GOT3 (cell line): Measurements from ENCODE around the gene TUBD1.

Experiments used
- DNase-seq: peaks from one replicate; lab custom pipeline; 2025; ENCODE audit warnings: mixed read lengths; lab: John Stamatoyannopoulos, UW

Gene TUBD1

DNA sequence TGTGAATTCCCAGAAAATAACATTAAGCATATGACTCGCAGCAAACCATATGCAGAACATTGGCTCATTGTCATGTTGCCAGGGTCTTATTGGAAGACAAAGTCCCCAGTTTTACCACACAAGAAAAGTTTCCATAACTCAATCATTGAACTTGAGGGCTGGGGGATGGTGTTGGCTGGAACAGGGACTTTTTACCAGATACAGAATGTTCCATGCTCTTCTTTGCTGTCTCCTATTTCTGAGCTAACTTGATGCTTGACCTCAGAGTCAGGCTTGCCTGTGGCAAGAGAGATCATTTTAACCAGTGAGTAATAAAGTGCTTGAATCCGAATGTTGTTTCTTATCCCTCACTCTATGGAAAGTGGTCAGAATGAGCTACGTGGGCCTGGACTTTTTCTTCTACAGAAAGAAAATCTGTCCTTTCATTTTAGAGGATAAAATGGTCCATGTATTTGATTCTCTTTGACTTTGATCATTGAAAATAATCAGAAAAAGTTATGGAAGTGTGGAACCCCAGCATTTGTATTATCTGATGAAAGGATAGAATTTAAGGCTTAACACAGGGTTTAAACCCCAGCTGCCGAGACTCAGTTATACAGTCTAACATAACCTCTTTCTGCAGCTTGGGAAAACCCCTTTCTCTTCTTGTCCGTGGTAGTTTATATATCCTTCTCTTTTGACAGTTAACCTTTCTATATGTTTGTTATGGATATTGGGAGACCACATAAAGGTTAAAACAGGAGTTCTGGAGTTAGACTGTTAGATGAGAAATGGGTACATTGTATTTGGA is 67.0 kb downstream of the TUBD1 start:
- DNase-seq: no peak

DNA sequence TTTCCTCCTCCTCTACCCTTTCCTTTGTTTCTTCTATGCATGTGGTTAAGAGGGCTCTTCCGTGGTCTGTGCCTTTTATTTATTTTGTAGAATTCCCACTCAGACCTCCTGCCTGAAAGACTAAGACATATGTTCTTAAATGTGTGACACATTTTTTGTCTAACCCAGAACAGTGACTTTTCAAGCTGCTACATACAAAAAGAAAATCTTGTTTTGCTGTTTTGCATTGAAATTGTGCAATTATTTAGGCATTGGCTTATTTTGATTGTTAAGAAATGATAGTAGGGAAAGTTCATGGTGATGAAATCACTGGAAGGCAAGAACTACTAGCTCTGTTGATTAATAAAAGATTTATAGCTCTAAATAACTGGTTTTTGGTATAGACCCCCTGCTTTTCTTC is 76.8 kb downstream of the TUBD1 start:
- DNase-seq: no peak

DNA sequence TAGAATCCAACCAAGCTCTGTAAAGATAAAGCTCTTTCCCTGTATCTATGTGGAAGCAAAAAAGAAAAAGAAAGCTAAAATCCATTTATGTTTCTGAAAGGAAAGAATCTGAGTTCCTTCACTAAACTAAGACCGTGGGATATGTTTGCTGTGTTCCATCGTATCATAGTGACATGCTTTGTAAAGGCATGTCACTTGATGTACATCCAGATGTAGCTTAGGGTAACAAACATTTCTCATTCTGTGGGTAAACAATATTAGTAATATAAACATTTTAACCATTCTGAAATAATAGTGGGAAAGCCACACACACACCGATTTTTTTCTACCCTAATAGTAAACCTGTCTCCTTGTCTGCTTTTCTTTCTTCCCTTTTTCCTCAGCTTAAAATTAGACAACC is 78.1 kb downstream of the TUBD1 start:
- no peak for DNase-seq

DNA sequence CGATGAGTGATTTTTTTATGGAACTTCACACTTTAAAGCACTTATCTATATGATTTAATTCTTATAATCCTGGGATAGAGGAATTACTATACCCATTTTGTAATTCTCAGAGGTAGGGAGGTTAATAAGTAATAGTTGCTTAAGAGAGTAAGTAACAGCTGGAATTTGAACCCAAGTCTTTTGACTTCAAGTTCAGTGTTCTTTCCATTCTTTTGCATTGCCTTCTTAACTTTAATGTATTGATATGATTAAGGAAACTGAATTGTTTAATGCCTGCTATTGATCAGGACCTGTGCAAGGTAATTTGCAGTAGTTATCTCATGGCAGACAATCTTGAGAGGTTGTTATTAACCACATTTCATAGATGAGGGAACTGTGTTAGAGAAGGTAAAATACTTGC is 78.5 kb downstream of the TUBD1 start:
- DNase-seq: no peak

DNA sequence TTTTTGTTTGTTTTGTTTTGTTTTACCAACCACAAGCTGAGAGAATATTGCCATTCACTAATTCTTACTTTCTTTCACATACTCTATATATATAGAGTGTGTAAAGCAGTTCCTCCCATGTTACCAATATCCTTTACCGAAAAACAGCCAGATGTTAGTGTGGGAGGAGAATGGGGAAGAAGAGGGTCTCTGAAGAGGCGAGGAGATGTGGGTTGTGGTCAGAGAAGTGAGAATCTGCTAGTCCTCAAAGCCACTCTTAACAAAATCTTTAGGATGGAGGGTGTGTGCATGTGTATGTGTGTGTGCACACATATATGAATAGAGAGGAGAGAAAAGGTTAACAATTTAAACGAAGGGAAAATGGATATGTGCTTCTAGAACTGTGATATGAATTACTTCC is 80.6 kb downstream of the TUBD1 start:
- no peak for DNase-seq

DNA sequence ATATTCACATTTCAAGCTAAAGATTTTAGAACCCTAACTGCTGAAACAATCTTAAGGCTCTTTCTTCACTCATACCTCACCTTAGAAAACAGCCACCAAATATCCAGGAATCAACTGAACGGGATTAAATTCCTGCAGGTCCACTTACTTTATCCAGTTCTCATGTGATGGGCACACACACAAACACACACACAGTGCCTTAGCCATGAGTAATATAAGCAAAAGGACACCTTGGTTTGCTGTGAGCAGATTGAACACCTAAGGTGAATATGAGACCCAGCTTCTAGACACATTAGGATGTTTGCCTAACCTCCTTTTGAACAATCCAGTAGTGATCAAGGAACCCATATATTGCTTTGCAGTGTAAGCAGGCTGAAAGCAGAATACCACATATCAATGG is 81.5 kb downstream of the TUBD1 start:
- no peak for DNase-seq

DNA sequence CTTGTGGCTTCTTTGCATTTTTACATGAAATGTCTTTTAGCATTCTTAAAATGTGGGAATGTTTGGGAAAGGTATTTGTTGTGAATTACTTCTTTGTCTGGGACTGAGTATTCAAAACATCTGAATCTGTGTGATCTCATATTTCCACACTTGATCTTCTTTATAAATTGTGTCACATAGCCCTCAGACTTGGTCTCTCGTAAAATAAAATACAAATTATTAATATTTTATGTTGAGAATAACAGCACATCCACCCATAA is 81.9 kb downstream of the TUBD1 start:
- no peak for DNase-seq
